Mucosa of descending colon (tissue), 3 donors: ENCODE data around the gene AMT. TPM values are rescaled to one million over a fixed set of nuclear protein-coding genes. Genes with fewer than 3 reads are reported as not detected.

ENCODE experiments used
- ATAC-seq: fragments of 200-7000 bp; cut with Tn5 transposase; one replicate; pipeline ENCODE4 v1.9.1; 2020; ENCODE audit warnings: mild to moderate bottlenecking, moderate library complexity
- DNase-seq, 3 donors: peaks; one replicate each; pipeline ENCODE4 v3.0.0-alpha.2; 2020
- H3K36me3 ChIP-seq: fragments of 200-600 bp; one replicate; pipeline ENCODE4 v1.8.0; 2021; ENCODE audit warnings: low read depth, mild to moderate bottlenecking
- H3K4me1 ChIP-seq: fragments of 200-600 bp; one replicate; pipeline ENCODE4 v1.8.0; 2021; ENCODE audit warnings: low read depth, mild to moderate bottlenecking
- H3K4me3 ChIP-seq: fragments of 200-600 bp; one replicate; pipeline ENCODE4 v1.8.0; 2021; ENCODE audit warnings: mild to moderate bottlenecking
- H3K9me3 ChIP-seq: fragments of 200-600 bp; one replicate; pipeline ENCODE4 v1.8.0; 2021; ENCODE audit warnings: mild to moderate bottlenecking
- intact Hi-C, 2 donors: fragments of 100-400 bp; cut with DNase I in 1 of 2; cut with micrococcal nuclease in 1 of 2; formaldehyde crosslinking; loops; one replicate each; pipeline versions ENCODE4 v1.11.0 to v1.11.1; 2022; cut with DNase I, micrococcal nuclease
- total RNA-seq, 3 donors: library from RNA; stranded (reverse); fragmentation: NEBNext Ultra II Directional in 2 of 3; extraction: Animal tissue kit (Norgen Biotek cat#: 25700) in 2 of 3; gene quantifications; one replicate each; pipeline versions ENCODE4 v1.2.1 to v1.2.4, GENCODE V29; 2021 to 2023
- TF ChIP-seq, protein P1 (sequence below): fragments of 200-600 bp; IDR thresholded peaks from one replicate; pipeline ENCODE4 v1.8.0; 2022; ENCODE audit warnings: antibody characterized with exemption, mild to moderate bottlenecking
- donor health status: DM: no; HTN: no; CAD: no; lungs with moderate emphysema.
- donor health status: DM: no; HTN: no; CAD: no.
- donor health status: DM: no; HTN: yes; CAD: no.

Gene AMT
- total RNA-seq, 3 donors from 2014 or later: 15.8 to 36.3 (median 22.9) TPM

DNA sequence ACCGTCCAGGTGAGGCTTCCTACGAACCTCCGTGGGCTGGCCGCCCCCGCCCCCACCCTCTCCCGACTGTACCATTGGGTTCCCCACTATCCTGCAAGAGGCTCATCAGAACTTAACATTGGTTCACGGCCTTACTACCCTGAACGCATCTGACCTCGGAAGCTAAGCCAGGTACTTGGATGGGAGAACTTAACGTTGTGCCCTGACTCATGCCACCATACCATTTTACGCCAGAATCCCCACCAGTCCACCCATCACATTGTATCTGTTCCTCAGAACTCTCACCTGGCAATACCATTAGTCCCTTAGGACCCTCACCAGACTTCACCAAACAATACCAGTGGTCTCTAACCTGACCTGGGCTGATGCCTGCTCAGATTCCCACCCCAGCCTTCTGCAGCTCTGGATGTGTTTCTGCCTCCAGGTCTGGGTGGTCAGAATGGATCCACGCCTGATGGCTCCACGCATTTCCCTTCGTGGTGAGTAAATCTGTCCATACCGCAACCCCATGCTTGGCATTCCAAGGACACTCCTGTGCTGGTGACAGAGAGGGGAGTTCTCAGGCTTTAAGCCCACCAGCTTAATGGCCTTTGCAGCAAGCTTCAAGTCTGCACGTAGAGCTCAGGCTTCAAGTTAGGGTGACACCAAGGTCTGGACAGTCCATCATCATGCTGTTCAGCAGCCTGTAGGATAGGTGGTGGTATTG is 9.5 kb downstream of the AMT start:
- TF ChIP-seq, protein P1, sequence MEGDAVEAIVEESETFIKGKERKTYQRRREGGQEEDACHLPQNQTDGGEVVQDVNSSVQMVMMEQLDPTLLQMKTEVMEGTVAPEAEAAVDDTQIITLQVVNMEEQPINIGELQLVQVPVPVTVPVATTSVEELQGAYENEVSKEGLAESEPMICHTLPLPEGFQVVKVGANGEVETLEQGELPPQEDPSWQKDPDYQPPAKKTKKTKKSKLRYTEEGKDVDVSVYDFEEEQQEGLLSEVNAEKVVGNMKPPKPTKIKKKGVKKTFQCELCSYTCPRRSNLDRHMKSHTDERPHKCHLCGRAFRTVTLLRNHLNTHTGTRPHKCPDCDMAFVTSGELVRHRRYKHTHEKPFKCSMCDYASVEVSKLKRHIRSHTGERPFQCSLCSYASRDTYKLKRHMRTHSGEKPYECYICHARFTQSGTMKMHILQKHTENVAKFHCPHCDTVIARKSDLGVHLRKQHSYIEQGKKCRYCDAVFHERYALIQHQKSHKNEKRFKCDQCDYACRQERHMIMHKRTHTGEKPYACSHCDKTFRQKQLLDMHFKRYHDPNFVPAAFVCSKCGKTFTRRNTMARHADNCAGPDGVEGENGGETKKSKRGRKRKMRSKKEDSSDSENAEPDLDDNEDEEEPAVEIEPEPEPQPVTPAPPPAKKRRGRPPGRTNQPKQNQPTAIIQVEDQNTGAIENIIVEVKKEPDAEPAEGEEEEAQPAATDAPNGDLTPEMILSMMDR: no peak
- DNase-seq (no peak), ATAC-seq (no peak)
- Histone ChIP-seq H3K36me3 (peaks cover 5% of the 10 kb centered on the region), H3K4me3 (peak overlapping the region; percentile 90), H3K4me1 (peaks cover 38% of the 10 kb centered on the region), H3K9me3 (no peaks in the 10 kb centered on the region)
- intact Hi-C loops: no loop called here

DNA sequence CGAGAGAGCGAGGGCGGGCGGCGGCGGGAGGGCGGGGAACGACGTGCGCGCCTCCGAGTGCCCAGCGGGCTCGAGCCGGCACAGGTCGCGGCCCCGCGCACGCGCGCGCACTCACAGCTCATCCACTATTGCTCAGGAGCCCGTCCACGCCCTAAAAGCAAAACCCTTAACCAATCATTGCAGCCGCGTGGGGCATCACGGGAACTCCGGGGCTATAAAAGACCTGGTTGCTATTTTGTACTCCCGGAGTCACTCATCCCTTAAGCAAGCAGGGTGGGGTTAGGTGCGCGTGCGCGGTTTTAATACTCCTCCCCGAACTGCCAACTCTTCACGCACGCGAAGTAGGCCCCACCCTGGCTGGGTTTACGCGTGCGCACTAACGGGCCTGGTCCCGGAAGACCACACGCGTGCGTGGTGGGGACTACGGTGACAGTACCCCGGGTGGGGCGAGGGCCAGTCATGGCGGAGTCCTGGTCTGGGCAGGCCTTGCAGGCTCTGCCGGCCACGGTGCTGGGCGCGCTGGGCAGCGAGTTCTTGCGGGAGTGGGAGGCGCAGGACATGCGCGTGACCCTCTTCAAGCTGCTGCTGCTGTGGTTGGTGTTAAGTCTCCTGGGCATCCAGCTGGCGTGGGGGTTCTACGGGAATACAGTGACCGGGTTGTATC is 10.2 kb downstream of the AMT start, which contains the start of the genes RHOA and TCTA:
Gene RHOA (minus strand): TSS at position 9 of the 664 bp plus-strand sequence. CDS start 36,387 bp downstream, outside the sequence.
Gene TCTA (plus strand): TSS at position 456 of the 664 bp plus-strand sequence. CDS start 4 bp downstream, at position 460.
- TF ChIP-seq, protein P1: no peak
- DNase-seq (peak; percentile 99 to 100 (median 99)), ATAC-seq (peak; percentile 91)
- peak within 1 kb of the TSS; percentile 90 for H3K4me3 ChIP-seq
- no peaks in the 10 kb centered on the region for H3K9me3 ChIP-seq
- peaks cover 42% of the 10 kb centered on the region for H3K4me1 ChIP-seq
- intact Hi-C loops: no loop called here
- H3K36me3 ChIP-seq: peaks cover 5% of the 10 kb centered on the region

DNA sequence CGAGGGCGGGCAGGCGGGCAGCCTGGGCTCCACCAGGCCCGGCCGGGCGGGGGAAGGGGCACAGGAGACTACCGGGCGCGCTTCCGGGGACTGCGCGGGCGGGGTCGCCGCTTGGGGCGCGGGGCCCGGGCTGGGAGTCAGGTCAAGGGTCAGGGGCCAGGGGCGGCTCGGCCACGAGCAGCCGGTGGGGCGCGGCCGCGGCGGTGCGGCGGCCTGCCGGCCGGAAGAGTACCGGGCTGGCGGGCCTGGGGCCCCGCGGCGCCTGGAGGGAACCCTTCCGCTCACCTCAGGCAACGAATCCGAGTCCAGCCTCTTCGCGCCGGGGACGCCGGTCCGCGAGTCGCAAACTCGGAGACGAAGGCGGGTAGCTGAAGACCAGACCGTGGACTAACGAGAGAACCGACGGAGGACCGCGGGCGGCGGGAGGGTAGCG is 10.7 kb downstream of the AMT start:
- peaks cover 5% of the 10 kb centered on the region for H3K36me3 ChIP-seq
- intact Hi-C loops: no loop called here
- peak; percentile 44 for ATAC-seq
- H3K4me1 ChIP-seq: peaks cover 44% of the 10 kb centered on the region
- TF ChIP-seq, protein P1: no peak
- peak; percentile 61 to 83 (median 81) for DNase-seq
- no peaks in the 10 kb centered on the region for H3K9me3 ChIP-seq
- H3K4me3 ChIP-seq: peak overlapping the region; percentile 90

DNA sequence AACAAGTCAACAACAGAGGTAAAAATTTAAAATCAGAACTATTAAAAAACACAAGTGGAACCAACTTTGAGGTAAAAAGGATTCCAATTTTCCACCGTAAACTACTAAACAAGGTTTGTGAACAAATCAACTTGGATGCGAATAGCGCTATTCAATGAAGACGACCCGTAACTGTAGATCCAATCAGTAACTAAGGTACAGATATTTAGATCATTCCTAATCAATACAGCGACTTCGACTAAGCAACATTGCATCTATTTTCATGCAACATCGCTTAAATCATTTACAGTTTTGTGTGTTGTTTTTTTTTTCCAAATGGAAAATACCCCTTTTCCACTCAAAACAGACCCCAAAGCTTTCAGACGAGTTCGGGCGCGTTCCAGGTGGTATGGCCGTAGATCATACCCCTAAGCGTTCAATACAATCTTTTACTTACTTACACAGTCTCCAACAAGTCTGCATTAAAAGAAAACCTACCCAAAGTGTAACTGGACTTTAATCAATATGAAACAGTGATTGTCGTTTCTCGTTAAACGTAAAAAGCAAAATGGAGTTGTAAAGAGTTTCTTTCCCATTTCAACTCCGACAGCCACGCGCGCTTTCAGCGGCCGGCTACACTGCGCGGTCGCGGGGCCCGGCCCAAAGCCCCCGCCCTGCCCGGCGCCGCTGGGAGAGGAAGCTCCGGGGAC is 11.3 kb downstream of the AMT start:
- Histone ChIP-seq H3K9me3 (no peaks in the 10 kb centered on the region), H3K4me3 (peak overlapping the region; percentile 90), H3K36me3 (peaks cover 5% of the 10 kb centered on the region), H3K4me1 (peaks cover 47% of the 10 kb centered on the region)
- intact Hi-C loops: no loop called here
- ATAC-seq (no peak), DNase-seq (no peak)
- TF ChIP-seq, protein P1: no peak

DNA sequence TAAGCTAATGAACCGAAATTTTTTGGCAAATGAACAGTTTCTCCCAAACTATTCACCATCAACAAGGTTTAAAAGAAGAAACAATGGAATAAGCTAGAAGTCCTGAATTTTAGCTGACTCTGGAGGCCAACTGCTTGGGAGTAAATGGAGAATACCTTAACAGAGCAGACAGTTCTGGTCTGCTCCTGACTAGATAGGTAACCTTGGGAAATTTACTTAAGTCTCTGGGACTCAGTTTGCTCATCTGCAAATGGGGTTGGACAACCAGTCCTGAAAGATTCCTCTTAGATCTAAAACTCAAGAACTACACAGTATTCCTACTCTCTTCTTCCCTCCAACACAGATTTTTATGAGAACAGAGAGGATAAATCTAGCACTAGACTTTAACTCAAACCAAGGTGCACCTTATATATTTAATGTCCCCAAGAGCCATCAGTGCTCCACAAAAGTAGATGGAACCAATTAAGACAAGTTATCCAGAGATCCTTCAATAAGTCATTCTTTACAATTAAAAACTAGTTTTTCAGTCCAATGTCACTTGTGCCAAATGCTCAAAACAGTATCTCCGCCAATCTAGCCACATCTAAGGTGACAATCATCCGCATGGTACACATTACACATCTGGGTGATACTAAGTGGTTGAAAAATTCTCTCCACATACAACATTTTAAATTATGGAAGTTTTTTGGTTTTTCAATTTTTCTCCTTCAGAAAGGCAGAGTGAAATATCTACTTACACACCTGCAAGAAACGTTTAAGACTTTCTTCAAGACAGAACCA is 12.0 kb downstream of the AMT start:
- ATAC-seq: no peak
- TF ChIP-seq, protein P1: no peak

More for the DNA sequence above, 12.0 kb downstream of the AMT start:
- Histone ChIP-seq H3K4me1 (peaks cover 45% of the 10 kb centered on the region), H3K9me3 (no peaks in the 10 kb centered on the region), H3K4me3 (peak overlapping the region; percentile 90), H3K36me3 (peaks cover 5% of the 10 kb centered on the region)
- DNase-seq: no peak
- intact Hi-C loops: no loop called here
